Measurements from ENCODE around the gene MAGI1.

Gene MAGI1

DNA sequence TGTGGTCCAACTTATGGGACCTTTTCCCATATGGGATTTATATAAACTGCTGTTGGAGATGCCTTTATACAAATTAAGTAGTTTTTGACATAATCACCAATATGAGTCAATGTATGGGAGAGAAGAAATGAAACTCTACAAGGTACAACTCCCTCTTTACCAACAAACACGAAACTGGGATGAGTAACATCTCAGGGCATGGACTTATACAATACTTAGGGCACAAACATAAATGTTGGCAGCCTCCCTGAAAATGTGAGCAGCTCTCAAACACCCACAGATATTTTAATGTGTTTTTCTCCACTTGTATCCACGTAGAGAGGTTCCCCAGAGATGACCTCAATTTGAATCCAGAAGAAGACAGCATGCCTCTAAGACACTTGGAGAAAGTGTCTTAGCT is 161.6 kb downstream of the MAGI1 start:
- no peak overlapping the region for H3K27ac ChIP-seq (replicated peaks)
- no peak overlapping the region for H3K4me3 ChIP-seq (replicated peaks; ENCODE audit: insufficient read depth, low read length)
- TF ChIP-seq POLR2AphosphoS5 (IDR thresholded peaks at IDR 0.05; ENCODE audit: low read depth) (no peak), GABPA (IDR thresholded peaks at IDR 0.05; ENCODE audit: low read depth) (no peak), SPI1 (IDR thresholded peaks at IDR 0.05; ENCODE audit: borderline replicate concordance, low read depth) (no peak)
- TF ChIP-seq, protein P1, sequence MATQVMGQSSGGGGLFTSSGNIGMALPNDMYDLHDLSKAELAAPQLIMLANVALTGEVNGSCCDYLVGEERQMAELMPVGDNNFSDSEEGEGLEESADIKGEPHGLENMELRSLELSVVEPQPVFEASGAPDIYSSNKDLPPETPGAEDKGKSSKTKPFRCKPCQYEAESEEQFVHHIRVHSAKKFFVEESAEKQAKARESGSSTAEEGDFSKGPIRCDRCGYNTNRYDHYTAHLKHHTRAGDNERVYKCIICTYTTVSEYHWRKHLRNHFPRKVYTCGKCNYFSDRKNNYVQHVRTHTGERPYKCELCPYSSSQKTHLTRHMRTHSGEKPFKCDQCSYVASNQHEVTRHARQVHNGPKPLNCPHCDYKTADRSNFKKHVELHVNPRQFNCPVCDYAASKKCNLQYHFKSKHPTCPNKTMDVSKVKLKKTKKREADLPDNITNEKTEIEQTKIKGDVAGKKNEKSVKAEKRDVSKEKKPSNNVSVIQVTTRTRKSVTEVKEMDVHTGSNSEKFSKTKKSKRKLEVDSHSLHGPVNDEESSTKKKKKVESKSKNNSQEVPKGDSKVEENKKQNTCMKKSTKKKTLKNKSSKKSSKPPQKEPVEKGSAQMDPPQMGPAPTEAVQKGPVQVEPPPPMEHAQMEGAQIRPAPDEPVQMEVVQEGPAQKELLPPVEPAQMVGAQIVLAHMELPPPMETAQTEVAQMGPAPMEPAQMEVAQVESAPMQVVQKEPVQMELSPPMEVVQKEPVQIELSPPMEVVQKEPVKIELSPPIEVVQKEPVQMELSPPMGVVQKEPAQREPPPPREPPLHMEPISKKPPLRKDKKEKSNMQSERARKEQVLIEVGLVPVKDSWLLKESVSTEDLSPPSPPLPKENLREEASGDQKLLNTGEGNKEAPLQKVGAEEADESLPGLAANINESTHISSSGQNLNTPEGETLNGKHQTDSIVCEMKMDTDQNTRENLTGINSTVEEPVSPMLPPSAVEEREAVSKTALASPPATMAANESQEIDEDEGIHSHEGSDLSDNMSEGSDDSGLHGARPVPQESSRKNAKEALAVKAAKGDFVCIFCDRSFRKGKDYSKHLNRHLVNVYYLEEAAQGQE (IDR thresholded peaks at IDR 0.05; ENCODE audit: insufficient replicate concordance, low read depth), result no peak
- TF ChIP-seq, protein P2, sequence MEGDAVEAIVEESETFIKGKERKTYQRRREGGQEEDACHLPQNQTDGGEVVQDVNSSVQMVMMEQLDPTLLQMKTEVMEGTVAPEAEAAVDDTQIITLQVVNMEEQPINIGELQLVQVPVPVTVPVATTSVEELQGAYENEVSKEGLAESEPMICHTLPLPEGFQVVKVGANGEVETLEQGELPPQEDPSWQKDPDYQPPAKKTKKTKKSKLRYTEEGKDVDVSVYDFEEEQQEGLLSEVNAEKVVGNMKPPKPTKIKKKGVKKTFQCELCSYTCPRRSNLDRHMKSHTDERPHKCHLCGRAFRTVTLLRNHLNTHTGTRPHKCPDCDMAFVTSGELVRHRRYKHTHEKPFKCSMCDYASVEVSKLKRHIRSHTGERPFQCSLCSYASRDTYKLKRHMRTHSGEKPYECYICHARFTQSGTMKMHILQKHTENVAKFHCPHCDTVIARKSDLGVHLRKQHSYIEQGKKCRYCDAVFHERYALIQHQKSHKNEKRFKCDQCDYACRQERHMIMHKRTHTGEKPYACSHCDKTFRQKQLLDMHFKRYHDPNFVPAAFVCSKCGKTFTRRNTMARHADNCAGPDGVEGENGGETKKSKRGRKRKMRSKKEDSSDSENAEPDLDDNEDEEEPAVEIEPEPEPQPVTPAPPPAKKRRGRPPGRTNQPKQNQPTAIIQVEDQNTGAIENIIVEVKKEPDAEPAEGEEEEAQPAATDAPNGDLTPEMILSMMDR (IDR thresholded peaks at IDR 0.05; ENCODE audit: insufficient read depth, low read length), result no peak
- no peak for DNase-seq (ENCODE audit: low read depth in 1 of 2, low spot score in 1 of 2)
- no peaks in the 10 kb centered on the region for H3K27me3 ChIP-seq (ENCODE audit: insufficient read depth, poor library complexity, severe bottlenecking)

DNA sequence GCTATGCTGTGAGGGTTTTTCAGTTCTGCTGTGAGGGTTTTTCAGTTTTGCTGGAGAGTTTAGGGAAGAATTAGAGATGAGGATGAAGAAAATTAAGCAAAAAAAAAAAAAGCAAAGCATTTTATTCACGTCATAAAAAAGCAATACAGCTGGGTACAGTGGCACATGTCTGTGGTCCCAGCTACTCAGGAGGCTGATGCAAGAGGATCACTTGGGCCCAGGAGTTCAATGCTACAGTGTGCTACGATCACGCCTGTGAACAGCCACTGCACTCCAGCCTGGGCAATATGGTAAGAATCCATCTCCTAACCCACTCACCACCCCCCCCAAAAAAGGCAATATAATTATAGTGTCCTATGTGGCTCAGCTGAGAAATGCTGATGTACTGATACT is 162.7 kb downstream of the MAGI1 start:
- no peak overlapping the region for H3K4me3 ChIP-seq (replicated peaks; ENCODE audit: insufficient read depth, low read length)
- H3K27ac ChIP-seq (replicated peaks), result no peak overlapping the region
- H3K27me3 ChIP-seq (ENCODE audit: insufficient read depth, poor library complexity, severe bottlenecking), result no peaks in the 10 kb centered on the region
- no peak for DNase-seq (ENCODE audit: low read depth in 1 of 2, low spot score in 1 of 2)
- TF ChIP-seq, protein P2 (IDR thresholded peaks at IDR 0.05; ENCODE audit: insufficient read depth, low read length), result no peak
- TF ChIP-seq SPI1 (IDR thresholded peaks at IDR 0.05; ENCODE audit: borderline replicate concordance, low read depth) (no peak), POLR2AphosphoS5 (IDR thresholded peaks at IDR 0.05; ENCODE audit: low read depth) (no peak), GABPA (IDR thresholded peaks at IDR 0.05; ENCODE audit: low read depth) (no peak)
- TF ChIP-seq, protein P1 (IDR thresholded peaks at IDR 0.05; ENCODE audit: insufficient replicate concordance, low read depth), result no peak

DNA sequence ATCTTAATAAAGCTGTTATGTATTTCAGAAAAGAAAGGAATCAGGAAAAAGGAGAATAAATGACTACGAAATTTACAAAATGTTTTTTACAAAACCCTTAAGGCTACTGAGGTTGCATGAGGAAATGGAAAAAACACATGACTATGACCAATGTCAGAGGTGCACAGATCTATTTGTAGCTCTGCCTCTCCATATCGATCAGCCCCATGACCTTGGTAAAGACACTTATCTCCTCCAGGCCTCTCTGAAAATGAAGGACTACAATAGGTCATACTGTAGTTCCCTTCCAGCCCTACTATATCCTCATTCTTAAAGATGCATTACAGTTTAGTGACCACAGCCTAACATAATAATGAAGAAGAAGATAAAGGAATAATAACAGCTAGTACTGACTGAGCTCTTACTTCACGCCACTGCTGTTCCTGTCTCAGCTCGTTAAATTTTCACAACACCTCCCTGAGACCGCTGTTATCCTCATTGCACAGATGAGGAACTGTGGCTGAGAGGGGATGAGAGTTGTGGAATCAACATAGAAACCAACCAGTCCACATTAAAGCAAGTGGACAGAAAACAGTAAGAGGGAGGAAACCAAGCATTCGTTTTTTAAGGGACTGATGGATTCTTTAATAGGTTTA is 163.2 kb downstream of the MAGI1 start:
- H3K4me3 ChIP-seq (replicated peaks; ENCODE audit: insufficient read depth, low read length), result no peak overlapping the region
- no peaks in the 10 kb centered on the region for H3K27me3 ChIP-seq (ENCODE audit: insufficient read depth, poor library complexity, severe bottlenecking)
- DNase-seq (ENCODE audit: low read depth in 1 of 2, low spot score in 1 of 2), result no peak
- TF ChIP-seq, protein P1 (IDR thresholded peaks at IDR 0.05; ENCODE audit: insufficient replicate concordance, low read depth), result no peak
- TF ChIP-seq GABPA (IDR thresholded peaks at IDR 0.05; ENCODE audit: low read depth), result no peak
- TF ChIP-seq POLR2AphosphoS5 (IDR thresholded peaks at IDR 0.05; ENCODE audit: low read depth), result no peak
- TF ChIP-seq SPI1 (IDR thresholded peaks at IDR 0.05; ENCODE audit: borderline replicate concordance, low read depth), result no peak
- TF ChIP-seq, protein P2 (IDR thresholded peaks at IDR 0.05; ENCODE audit: insufficient read depth, low read length), result no peak
- no peak overlapping the region for H3K27ac ChIP-seq (replicated peaks)

All from HL-60 (cell line).